Hepatocyte (in vitro differentiated cells): Measurements from ENCODE around the gene S100A4.

Source experiments
- CTCF ChIP-seq: fragments of 200-600 bp; sonication (generic); IDR thresholded peaks from 2 replicates; pipeline ENCODE4 v1.5.1; 2016; ENCODE audit warnings: antibody characterized with exemption, mild to moderate bottlenecking; ENCODE audit not compliant: poor library complexity
- EZH2phosphoT487 ChIP-seq: fragments of 200-600 bp; sonication (generic); IDR thresholded peaks from one replicate; pipeline ENCODE4 v1.6.1; 2018; ENCODE audit warnings: antibody characterized with exemption, mild to moderate bottlenecking, low read depth, moderate library complexity; ENCODE audit not compliant: unreplicated experiment, severe bottlenecking

DNA sequence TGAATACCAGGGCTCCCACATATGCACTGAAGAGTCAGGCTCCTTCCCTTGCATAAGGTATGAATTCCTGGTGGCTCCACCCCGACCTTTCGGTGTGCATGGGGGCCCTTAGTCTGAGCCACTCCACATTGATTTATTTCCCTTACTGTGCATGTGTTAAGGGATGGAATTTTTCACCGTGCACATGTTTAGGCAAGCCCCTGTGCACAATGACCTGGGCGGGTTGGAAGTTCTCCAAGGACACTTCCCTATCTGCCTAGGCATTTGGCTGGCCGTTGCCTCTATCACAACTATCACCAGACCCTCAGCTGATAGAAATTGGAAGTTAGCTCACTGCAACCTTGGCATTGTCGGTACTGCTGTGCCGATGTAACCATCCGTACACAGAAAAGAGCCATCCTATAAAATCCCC, 19.5 kb downstream of the S100A4 start:
- no peak for TF ChIP-seq CTCF
- TF ChIP-seq EZH2phosphoT487 = no peak
